ENCODE results near the gene MYG1. TPM values are rescaled to one million over a fixed set of nuclear protein-coding genes. Genes with fewer than 3 reads are reported as not detected.

The MYG1 gene
- total RNA-seq, 1 experiment from 2014 or later, result 91.8 TPM

GRCh38 chr12:53333845-53334244 lies 34.4 kb downstream of the MYG1 start:
- Histone ChIP-seq H3K23me2 (ENCODE audit: insufficient read length, low read depth, low read length, poor library complexity, severe bottlenecking) (no peaks in the 10 kb centered on the region), H3K9ac (ENCODE audit: extremely low read depth, insufficient read length, low read length) (no peak overlapping the region), H2BK5ac (ENCODE audit: insufficient read length, low read length) (no peak overlapping the region), H2BK12ac (ENCODE audit: insufficient read length, low read depth, low read length) (no peak overlapping the region), H3K18ac (ENCODE audit: insufficient read length, low read depth, low read length) (no peak overlapping the region), H4K91ac (ENCODE audit: insufficient read length, low read depth, low read length) (no peak overlapping the region), H4K5ac (ENCODE audit: insufficient read length, low read depth, low read length) (no peak overlapping the region), H3T11ph (ENCODE audit: low read length) (no peak overlapping the region), H2AK5ac (ENCODE audit: insufficient read length, low read length) (no peak overlapping the region), H3K4me1 (ENCODE audit: insufficient read depth, low read length) (no peaks in the 10 kb centered on the region; the same call in 1 of the 2 replicates), H3K27me3 (ENCODE audit: insufficient read depth, low read length) (peaks cover 5% of the 10 kb centered on the region), H3K4me2 (ENCODE audit: insufficient read depth, insufficient read length, low read length) (no peak overlapping the region), H2BK15ac (ENCODE audit: low read depth, low read length) (no peak overlapping the region), H3K56ac (ENCODE audit: insufficient read length, low read depth, low read length) (no peak overlapping the region), H3K23ac (ENCODE audit: insufficient read length, low read depth, low read length) (no peak overlapping the region), H4K20me1 (ENCODE audit: control insufficient read depth, insufficient read depth, insufficient read length) (no peaks in the 10 kb centered on the region), H2BK120ac (ENCODE audit: low read depth, low read length, poor library complexity, severe bottlenecking) (no peak overlapping the region), H3K79me1 (ENCODE audit: insufficient read depth, low read depth, low read length, poor library complexity, severe bottlenecking) (no peaks in the 10 kb centered on the region), H3K14ac (ENCODE audit: insufficient read depth, low read length) (no peak overlapping the region), H2AFZ (ENCODE audit: low read length) (no peak overlapping the region), H3K9me3 (ENCODE audit: control insufficient read depth, low read depth, low read length) (no peaks in the 10 kb centered on the region), H3K79me2 (ENCODE audit: insufficient read depth, low read length) (no peaks in the 10 kb centered on the region), H3K27ac (ENCODE audit: insufficient read length, low read depth, low read length) (no peak overlapping the region), H4K8ac (replicated peaks; ENCODE audit: insufficient read length, low read depth, low read length) (no peak overlapping the region), H2BK20ac (ENCODE audit: low read depth, low read length, poor library complexity, severe bottlenecking) (no peak overlapping the region), H3K4ac (ENCODE audit: low read depth, low read length) (no peak overlapping the region)
- TF ChIP-seq CTCF (conservative IDR thresholded peaks at IDR 0.05), result no peak
- no peak overlapping the region; a peak in 1 of 5 replicates for H3K4me3 Mint-ChIP-seq
- no peaks in the 10 kb centered on the region for H3K9me3 Mint-ChIP-seq
- no peak overlapping the region; a peak in 1 of 7 replicates for H3K27ac Mint-ChIP-seq
- peaks cover 18 to 27% of the 10 kb centered on the region in 2 experiments for H3K4me1 Mint-ChIP-seq
- H3K27me3 Mint-ChIP-seq (ENCODE audit: low read depth), result peaks cover 73% of the 10 kb centered on the region
- WGBS (ENCODE audit: extremely low coverage, insufficient read length, low lambda C conversion rate), result no CpG with 5 or more reads among the region's 7 CpGs
- no peak for DNase-seq
- no peaks in the 10 kb centered on the region for H3K36me3 Mint-ChIP-seq (ENCODE audit: insufficient read depth in 1 of 3, low read depth in 3 of 3)

Data from H9 (cell line).